HG02623 (cell line): ENCODE measurements around the gene BBOX1.
"Not testable (repeated sequence)": the region's sequence is repeated elsewhere in the genome, so short reads cannot be mapped to it uniquely, and the experiment has no call there.

ENCODE experiments used
- ATAC-seq: cut with Tn5 transposase; IDR thresholded peaks from one replicate; pipeline ENCODE4 v1.9.1; 2021; ENCODE audit warnings: moderate library complexity; ENCODE audit not compliant: unreplicated experiment

BBOX1 gene

GRCh38 chr11:27120211-27120610 is 79.6 kb downstream of the BBOX1 start:
- ATAC-seq = no peak

DNA sequence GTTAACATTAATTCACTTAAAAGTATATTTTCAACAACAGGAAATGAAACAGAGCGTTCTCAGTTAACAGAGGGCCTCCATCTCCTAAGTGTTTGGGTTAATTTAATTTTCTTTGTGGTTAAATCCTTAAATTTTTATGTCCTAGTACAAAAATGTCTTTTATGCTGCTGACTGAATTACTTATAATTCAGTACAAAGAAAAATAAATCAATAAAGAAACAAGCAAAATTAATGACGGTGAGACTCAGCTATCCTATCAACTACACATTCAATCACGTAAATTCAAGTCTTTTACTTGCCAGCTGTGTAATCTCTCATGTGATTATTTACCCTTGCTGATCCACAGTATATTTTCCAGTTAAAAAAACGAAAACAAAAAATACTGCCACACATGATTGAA is 81.4 kb downstream of the BBOX1 start:
- ATAC-seq = no peak

DNA sequence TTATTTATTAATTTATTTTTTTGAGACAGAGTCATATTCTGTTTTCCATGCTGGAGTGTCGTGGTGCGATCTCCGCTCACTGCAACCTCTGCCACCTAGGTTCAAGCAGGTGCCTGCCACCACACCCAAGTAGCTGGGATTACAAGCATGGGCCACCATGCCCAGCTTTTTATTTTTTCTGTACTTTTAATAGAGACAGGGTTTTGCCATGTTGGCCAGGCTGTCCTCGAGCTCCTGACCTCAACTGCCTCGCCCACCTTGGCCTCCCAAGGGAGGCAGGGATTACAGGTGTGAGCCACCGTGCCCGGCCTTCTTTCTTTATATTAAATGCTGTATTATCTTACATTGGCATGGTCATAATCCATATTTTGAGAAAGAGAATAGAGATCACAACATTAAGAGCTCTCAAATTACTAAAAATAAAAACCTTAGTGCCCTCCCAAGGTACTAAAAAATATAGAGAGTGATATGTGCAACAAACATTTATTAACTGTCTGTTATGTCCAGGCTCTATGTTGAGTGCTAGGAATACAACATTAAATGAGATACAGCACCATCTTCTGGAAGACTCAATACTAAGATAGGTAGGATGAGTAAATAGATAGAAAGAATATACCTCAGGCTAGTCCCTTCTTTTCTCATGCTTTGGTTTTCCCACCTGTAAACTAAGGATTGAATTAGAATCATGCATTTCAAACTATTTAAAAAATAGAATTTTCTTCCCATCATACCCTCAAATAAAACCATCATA is 84.1 kb downstream of the BBOX1 start:
- ATAC-seq = no peak

GRCh38 chr11:27129686-27130085 is 89.1 kb downstream of the BBOX1 start:
- no peak for ATAC-seq

- ATAC-seq = no peak
Observed at GRCh38 chr11:27130806-27131205, 90.2 kb downstream of the BBOX1 start.

- not testable (repeated sequence) for ATAC-seq
Observed at GRCh38 chr11:27135924-27136329, 95.3 kb downstream of the BBOX1 start.

- ATAC-seq = no peak
Observed at GRCh38 chr11:27138716-27139115, 98.1 kb downstream of the BBOX1 start.

- no peak for ATAC-seq
Observed at GRCh38 chr11:27139742-27140367, 99.2 kb downstream of the BBOX1 start.

DNA sequence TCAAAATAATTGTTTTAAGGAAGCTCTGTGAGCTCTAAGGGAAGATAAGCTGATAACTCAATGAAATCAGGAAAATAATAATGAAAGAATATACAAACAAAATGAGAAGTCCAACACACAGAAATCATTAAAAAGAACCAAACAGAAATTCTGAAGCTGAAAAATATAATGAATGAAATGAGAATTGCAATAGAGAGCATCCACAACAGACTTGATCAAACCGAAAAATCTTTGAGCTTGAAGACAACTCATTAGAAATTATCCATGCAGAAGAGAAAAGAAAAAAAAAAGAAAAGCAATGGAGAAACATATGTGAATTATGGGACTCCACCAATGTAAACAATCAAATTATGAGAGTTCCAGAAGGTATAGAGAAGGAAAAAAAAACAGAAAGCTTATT is 101.0 kb downstream of the BBOX1 start:
- no peak for ATAC-seq

GRCh38 chr11:27147916-27148315 is 107.3 kb downstream of the BBOX1 start:
- ATAC-seq = no peak

DNA sequence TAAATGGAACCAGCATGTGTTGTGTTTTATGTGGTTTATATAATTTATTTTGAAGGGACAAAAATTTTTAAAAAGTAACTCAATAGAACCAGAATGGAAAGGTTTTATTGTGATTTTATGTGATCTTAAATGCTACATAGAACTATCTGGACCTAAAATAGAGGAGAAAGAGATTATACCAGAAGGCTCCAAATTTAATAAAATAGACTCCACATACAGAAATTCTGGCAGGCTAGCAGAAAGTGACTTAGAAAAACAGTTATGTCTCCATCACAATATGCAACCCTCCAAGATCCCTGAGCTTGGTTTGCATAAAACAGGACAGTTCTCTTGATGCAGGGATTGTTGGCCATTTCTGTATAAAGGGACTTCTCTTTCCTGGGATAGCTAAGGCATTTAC is 107.9 kb downstream of the BBOX1 start:
- ATAC-seq = no peak

DNA sequence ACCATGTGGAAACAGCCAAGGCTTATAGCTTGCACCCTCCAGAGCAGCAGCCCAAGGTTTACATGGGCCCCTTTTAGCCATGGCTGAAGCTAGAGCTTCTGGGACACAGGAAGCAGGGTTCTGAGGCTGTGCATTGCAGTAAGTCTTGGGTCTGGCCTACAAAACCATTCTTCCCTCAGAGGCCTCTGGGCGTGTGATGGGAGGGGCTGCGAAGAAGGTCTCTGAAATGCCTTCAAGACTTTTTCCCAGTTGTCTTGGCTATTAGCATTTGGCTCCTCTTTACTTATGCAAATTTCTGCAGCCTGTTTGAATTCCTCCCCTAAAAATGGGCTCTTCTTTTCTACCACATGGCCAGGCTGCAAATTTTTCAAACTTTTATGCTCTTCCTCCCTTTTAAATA is 109.5 kb downstream of the BBOX1 start:
- ATAC-seq = no peak

DNA sequence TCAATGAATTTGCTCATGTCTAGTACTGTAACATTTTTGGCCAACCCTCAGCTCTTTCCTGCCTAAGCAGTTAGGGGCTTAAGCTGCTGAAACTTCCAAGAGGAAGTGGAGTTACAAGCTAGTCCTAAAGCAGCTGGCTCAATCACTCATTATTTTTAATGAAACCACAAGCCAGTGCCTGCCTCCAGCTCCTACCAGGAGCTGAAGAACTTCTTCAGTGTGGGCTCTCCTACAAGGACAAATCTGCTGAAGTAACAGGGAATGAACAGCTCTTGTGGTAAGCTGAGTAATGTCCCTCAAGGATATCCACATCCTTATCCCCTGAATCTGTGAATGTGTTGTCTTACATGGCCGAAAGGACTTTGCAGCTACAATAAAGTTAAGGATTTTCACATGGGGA is 112.5 kb downstream of the BBOX1 start:
- no peak for ATAC-seq

DNA sequence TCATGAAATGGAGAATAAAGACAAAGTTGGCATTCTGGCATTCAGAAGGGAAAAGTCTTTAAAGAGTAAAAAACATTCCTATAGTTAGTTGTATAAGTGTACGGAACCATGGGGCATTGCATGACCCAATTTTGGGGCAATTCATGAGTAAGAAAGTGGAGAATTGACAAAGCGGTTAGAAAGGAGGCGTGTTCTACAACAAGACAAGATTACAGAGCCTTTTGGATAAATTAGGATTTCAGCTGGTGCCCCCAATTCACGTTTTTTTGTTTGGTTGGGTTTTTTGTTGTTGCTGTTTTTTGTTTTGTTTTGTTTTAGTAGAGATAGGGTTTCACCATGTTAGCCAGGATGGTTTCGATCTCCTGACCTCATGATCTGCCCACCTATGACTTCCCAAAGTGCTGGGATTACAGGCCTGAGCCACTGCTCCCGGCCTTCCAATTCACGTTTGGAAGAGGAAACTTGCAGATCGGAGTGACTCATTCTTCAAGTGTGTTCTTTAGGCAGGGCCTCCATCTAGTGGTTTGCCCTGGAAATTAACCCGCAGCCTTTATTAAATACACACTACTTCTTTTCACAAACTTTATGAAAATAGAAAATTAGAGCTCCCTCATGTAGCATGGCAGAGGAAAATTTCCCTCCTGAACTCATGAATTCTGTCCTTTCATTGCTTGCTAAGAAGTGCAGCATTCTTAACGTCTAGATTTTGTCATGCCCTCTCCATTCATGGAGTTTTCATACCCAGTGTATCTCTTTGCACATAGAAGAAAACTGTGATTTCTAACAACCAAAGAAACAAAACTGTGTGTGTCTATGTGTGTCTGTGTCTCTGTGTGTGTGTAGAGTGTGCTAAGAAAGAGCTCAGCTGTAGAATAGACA is 118.1 kb downstream of the BBOX1 start:
- ATAC-seq = peak; percentile 73

- ATAC-seq = no peak
Observed at GRCh38 chr11:27159335-27159679, 118.7 kb downstream of the BBOX1 start.

DNA sequence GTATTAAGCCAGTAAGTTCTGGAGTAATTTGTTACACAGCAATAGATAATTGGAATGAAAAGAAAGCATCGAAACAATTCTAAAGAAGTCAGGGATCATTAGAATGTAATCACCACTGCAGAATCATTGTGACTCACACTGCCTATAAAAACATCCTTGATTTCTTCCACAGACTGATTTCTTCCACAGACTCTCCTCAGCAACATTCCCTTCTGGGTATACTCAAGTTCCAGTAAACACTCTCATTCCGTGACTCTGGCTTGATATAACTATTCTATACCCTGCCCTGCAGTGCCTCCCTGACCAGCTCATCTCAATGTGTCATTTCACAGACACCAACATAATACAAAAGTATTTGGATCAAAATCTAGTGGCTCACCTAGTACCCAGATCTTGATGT is 120.5 kb downstream of the BBOX1 start:
- ATAC-seq = no peak

- no peak for ATAC-seq
Observed at GRCh38 chr11:27162237-27162636, 121.6 kb downstream of the BBOX1 start.

DNA sequence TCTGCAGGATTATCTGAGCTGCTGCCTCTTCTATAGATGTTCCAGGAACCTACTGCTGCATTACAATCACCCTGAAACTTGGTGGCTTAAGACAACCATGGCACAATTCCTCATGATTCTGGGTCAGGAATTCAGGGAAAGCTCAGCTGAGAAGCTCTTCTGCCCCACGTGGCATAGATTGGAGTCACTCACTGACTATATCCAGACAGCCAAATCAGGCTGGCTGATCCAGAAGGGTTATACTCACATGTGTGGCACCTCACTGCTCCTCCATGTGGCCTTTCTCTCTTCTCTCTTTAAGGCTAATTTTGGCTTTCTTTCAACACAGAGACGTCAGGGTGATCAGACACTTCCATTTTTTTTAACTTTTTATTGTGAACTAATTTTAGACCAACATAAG is 125.5 kb downstream of the BBOX1 start:
- no peak for ATAC-seq

DNA sequence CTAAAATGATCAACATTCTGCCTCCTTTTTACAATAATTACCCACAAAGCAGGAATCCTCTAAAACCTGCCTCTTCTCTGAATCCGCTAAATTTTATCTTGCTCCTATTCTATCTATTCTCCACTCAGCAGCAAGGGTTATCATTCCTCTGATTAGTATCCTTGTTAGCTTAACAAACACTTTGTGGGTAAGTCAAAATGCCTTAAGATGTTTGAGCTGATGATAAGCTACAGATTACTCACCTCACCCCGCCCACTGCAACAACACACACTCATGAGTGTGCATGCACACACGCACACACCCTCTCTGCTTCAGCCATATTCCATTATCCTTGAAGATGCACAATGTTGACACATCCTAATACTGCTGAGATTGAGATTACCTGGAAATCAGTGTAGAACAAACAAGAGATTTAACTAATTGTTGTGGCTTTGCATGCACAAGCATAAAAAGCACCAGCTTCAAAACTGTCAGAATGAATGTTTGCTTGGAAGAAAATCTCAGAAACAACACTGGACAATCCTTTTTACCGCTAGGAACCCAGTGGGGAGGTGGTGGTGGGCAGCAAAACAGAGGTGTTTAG is 130.9 kb downstream of the BBOX1 start:
- no peak for ATAC-seq

DNA sequence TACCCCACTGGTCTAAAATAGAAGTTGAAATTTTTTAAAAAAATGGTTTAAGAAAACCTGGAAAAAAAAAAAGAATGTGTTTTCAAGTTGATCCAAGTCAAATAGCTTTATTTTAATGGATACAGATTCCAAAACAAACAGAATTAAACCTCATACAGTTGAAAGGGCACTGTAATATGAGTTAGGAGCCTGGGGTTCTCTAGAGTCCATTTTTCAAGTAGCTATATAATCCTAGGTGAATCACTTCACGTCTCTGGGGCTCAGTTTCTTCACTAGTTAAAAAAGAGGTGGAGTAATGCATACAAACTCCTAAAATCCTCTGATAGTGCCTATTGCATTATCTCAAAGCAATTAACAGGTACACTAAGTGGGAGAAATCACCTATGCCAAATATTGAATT is 132.9 kb downstream of the BBOX1 start:
- ATAC-seq = no peak

- no peak for ATAC-seq
Observed at GRCh38 chr11:27174021-27174420, 133.4 kb downstream of the BBOX1 start.
